Dedifferentiated amniotic fluid mesenchymal stem cell (primary cell): ENCODE measurements around the gene APOM.

Source experiments
- DNase-seq: peaks from one replicate; pipeline ENCODE4 v3.0.0-alpha.2; 2016; ENCODE audit errors: extremely low spot score

Gene APOM

GRCh38 chr6:31658158-31658688 lies 2.5 kb downstream of the APOM start:
- DNase-seq, result no peak

GRCh38 chr6:31658983-31659648 lies 3.4 kb downstream of the APOM start:
- no peak for DNase-seq

GRCh38 chr6:31659649-31660380 lies 4.1 kb downstream of the APOM start:
- no peak for DNase-seq

- peak; percentile 56 for DNase-seq
Observed at GRCh38 chr6:31660381-31661261, 4.9 kb downstream of the APOM start, which contains the start of gene C6orf47. TSS of gene C6orf47 (minus strand) at chr6:31660778. CDS start at chr6:31659947, 831 bp downstream.

GRCh38 chr6:31661262-31662123 lies 5.8 kb downstream of the APOM start:
- DNase-seq, result no peak

- DNase-seq, result no peak
Observed at GRCh38 chr6:31662124-31662723, 6.5 kb downstream of the APOM start.

- DNase-seq, result no peak
Observed at GRCh38 chr6:31663126-31663960, 7.6 kb downstream of the APOM start.

- peak; percentile 45 for DNase-seq
Observed at GRCh38 chr6:31663961-31664789, 8.5 kb downstream of the APOM start.

GRCh38 chr6:31664790-31665500 lies 9.3 kb downstream of the APOM start, which contains the start of gene GPANK1:
TSS of gene GPANK1 (minus strand) at chr6:31664997. CDS start at chr6:31664478, 519 bp downstream.
- peak; percentile 94 for DNase-seq

- peak; percentile 98 for DNase-seq
Observed at GRCh38 chr6:31665501-31666336, 10.0 kb downstream of the APOM start, which contains the start of gene CSNK2B. TSS of gene CSNK2B (plus strand) at chr6:31666080. CDS start at chr6:31666832, 752 bp downstream.

- no peak for DNase-seq
Observed at GRCh38 chr6:31666337-31666965, 10.8 kb downstream of the APOM start.

GRCh38 chr6:31669676-31670075 lies 14.0 kb downstream of the APOM start, which contains the start of gene LY6G5B:
TSS of gene LY6G5B (plus strand) at chr6:31669976. CDS start at chr6:31670951, 975 bp downstream.
- DNase-seq, result no peak

GRCh38 chr6:31676322-31676903 lies 20.7 kb downstream of the APOM start:
- DNase-seq, result no peak

GRCh38 chr6:31676904-31677303 lies 21.2 kb downstream of the APOM start:
- DNase-seq, result no peak

- no peak for DNase-seq
Observed at GRCh38 chr6:31677955-31678354, 22.3 kb downstream of the APOM start.
